H9 (cell line): ENCODE results near the gene CADPS. TPM values are rescaled to one million over a fixed set of nuclear protein-coding genes. Genes with fewer than 3 reads are reported as not detected.

Experiments
- DNase-seq: peaks from one replicate; pipeline ENCODE4 v3.0.0-alpha.2; 2017
- H2AFZ ChIP-seq: one replicate; pipeline ENCODE4 v1.6.1; 2013; ENCODE audit warnings: mild to moderate bottlenecking, low read length, control low read depth, moderate library complexity
- H2AK5ac ChIP-seq: 2 replicates; pipeline ENCODE4 v1.6.1; 2013; ENCODE audit warnings: low read length, control low read depth, mixed read lengths; ENCODE audit not compliant: insufficient read length
- H2BK120ac ChIP-seq: one replicate; pipeline ENCODE4 v1.6.1; 2013; ENCODE audit warnings: low read depth, mild to moderate bottlenecking, low read length, control low read depth, inconsistent platforms; ENCODE audit not compliant: poor library complexity, severe bottlenecking
- H2BK12ac ChIP-seq: 2 replicates; pipeline ENCODE4 v1.6.1; 2013; ENCODE audit warnings: low read length, control low read depth, mixed read lengths, low read depth; ENCODE audit not compliant: insufficient read length
- H2BK15ac ChIP-seq: 2 replicates; pipeline ENCODE4 v1.6.1; 2013; ENCODE audit warnings: low read depth, low read length, control low read depth
- H2BK20ac ChIP-seq: one replicate; pipeline ENCODE4 v1.6.1; 2013; ENCODE audit warnings: low read depth, mild to moderate bottlenecking, low read length, control low read depth, inconsistent platforms; ENCODE audit not compliant: poor library complexity, severe bottlenecking
- H2BK5ac ChIP-seq: 2 replicates; pipeline ENCODE4 v1.6.1; 2013; ENCODE audit warnings: low read length, control low read depth, mixed read lengths; ENCODE audit not compliant: insufficient read length
- H3K14ac ChIP-seq: 2 replicates; pipeline ENCODE4 v1.6.1; 2013; ENCODE audit warnings: low read length, control low read depth; ENCODE audit not compliant: insufficient read depth
- H3K18ac ChIP-seq: 2 replicates; pipeline ENCODE4 v1.6.1; 2013; ENCODE audit warnings: low read depth, mild to moderate bottlenecking, mixed read lengths, low read length, control low read depth; ENCODE audit not compliant: insufficient read length
- H3K23ac ChIP-seq: 2 replicates; pipeline ENCODE4 v1.6.1; 2013; ENCODE audit warnings: low read length, control low read depth, mixed read lengths, low read depth; ENCODE audit not compliant: insufficient read length
- H3K23me2 ChIP-seq: 2 replicates; pipeline ENCODE4 v1.6.1; 2013; ENCODE audit warnings: low read depth, mild to moderate bottlenecking, mixed read lengths, low read length, control low read depth; ENCODE audit not compliant: insufficient read length, poor library complexity, severe bottlenecking
- H3K27ac ChIP-seq: 2 replicates; pipeline ENCODE4 v1.5.1; 2013; ENCODE audit warnings: low read length, control low read depth, mixed read lengths, low read depth; ENCODE audit not compliant: insufficient read length
- H3K27me3 ChIP-seq: 2 replicates; pipeline ENCODE4 v1.6.1; 2013; ENCODE audit warnings: low read length, control low read depth, inconsistent platforms; ENCODE audit not compliant: insufficient read depth
- H3K4ac ChIP-seq: 2 replicates; pipeline ENCODE4 v1.6.1; 2013; ENCODE audit warnings: low read depth, mild to moderate bottlenecking, control low read depth, inconsistent platforms, low read length, moderate library complexity
- H3K4me1 ChIP-seq: 2 replicates; pipeline ENCODE4 v1.6.1; 2013; ENCODE audit warnings: low read length, control low read depth, inconsistent platforms; ENCODE audit not compliant: insufficient read depth
- H3K4me2 ChIP-seq: 2 replicates; pipeline ENCODE4 v1.6.1; 2013; ENCODE audit warnings: low read length, control low read depth, mixed read lengths; ENCODE audit not compliant: insufficient read length, insufficient read depth
- H3K56ac ChIP-seq: 2 replicates; pipeline ENCODE4 v1.6.1; 2013; ENCODE audit warnings: low read depth, mild to moderate bottlenecking, mixed read lengths, low read length, control low read depth; ENCODE audit not compliant: insufficient read length
- H3K79me1 ChIP-seq: 2 replicates; pipeline ENCODE4 v1.6.1; 2013; ENCODE audit warnings: low read depth, mild to moderate bottlenecking, moderate library complexity, low read length, control low read depth, inconsistent platforms; ENCODE audit not compliant: insufficient read depth, poor library complexity, severe bottlenecking
- H3K79me2 ChIP-seq: 2 replicates; pipeline ENCODE4 v1.6.1; 2013; ENCODE audit warnings: low read length, control low read depth, inconsistent platforms; ENCODE audit not compliant: insufficient read depth
- H3K9ac ChIP-seq: 2 replicates; pipeline ENCODE4 v1.6.1; 2013; ENCODE audit warnings: low read length, control low read depth, mixed read lengths; ENCODE audit not compliant: insufficient read length; ENCODE audit errors: extremely low read depth
- H3K9me3 ChIP-seq: one replicate; pipeline ENCODE4 v1.6.1; 2013; ENCODE audit warnings: low read depth, low read length, inconsistent platforms; ENCODE audit not compliant: control insufficient read depth
- H3T11ph ChIP-seq: one replicate; pipeline ENCODE4 v1.6.1; 2013; ENCODE audit warnings: mild to moderate bottlenecking, low read length, control low read depth, inconsistent platforms
- H4K20me1 ChIP-seq: one replicate; pipeline ENCODE4 v1.6.1; 2013; ENCODE audit not compliant: control insufficient read depth, insufficient read length, insufficient read depth
- H4K5ac ChIP-seq: 2 replicates; pipeline ENCODE4 v1.6.1; 2013; ENCODE audit warnings: low read depth, mild to moderate bottlenecking, mixed read lengths, low read length, control low read depth; ENCODE audit not compliant: insufficient read length
- H4K8ac ChIP-seq: replicated peaks from 2 replicates; pipeline ENCODE4 v1.6.1; 2013; ENCODE audit warnings: low read length, control low read depth, mixed read lengths, low read depth; ENCODE audit not compliant: insufficient read length
- H4K91ac ChIP-seq: 2 replicates; pipeline ENCODE4 v1.6.1; 2013; ENCODE audit warnings: low read depth, mild to moderate bottlenecking, moderate library complexity, mixed read lengths, low read length, control low read depth; ENCODE audit not compliant: insufficient read length
- H3K27ac Mint-ChIP-seq, 3 experiments: 2 replicates in 2 of 3; 3 replicates in 1 of 3; pipeline ENCODE4 v1.8.0; 2020 to 2021; ENCODE audit warnings: mixed read lengths in 3 of 3, mild to moderate bottlenecking in 1 of 3, moderate library complexity in 1 of 3
- H3K27me3 Mint-ChIP-seq: 2 replicates; pipeline ENCODE4 v1.8.0; 2021; ENCODE audit warnings: low read depth, mild to moderate bottlenecking, moderate library complexity, mixed read lengths
- H3K36me3 Mint-ChIP-seq, 3 experiments: 2 replicates in 2 of 3; 3 replicates in 1 of 3; pipeline ENCODE4 v1.8.0; 2020 to 2021; ENCODE audit warnings: low read depth in 3 of 3, mixed read lengths in 3 of 3; ENCODE audit not compliant: insufficient read depth in 1 of 3
- H3K4me1 Mint-ChIP-seq, 2 experiments: 2 replicates each; pipeline ENCODE4 v1.8.0; 2020; ENCODE audit warnings: mixed read lengths in 2 of 2
- H3K4me3 Mint-ChIP-seq, 2 experiments: 2 replicates in 1 of 2; 3 replicates in 1 of 2; pipeline ENCODE4 v1.8.0; 2020 to 2021; ENCODE audit warnings: mild to moderate bottlenecking in 2 of 2, mixed read lengths in 2 of 2, moderate library complexity in 1 of 2
- H3K9me3 Mint-ChIP-seq, 2 experiments: 2 replicates in 1 of 2; 3 replicates in 1 of 2; pipeline ENCODE4 v1.8.0; 2020; ENCODE audit warnings: mild to moderate bottlenecking in 2 of 2, mixed read lengths in 2 of 2, moderate library complexity in 1 of 2
- WGBS: extraction: QIAGEN DNeasy Blood & Tissue Kit; methylation state at CpG from one replicate; pipeline ENCODE4 v1.1.7; 2013; ENCODE audit warnings: missing lambda C conversion rate, low lambda C conversion rate, mixed read lengths; ENCODE audit not compliant: insufficient read length; ENCODE audit errors: extremely low coverage; 5-methylcytosine and 5-hydroxymethylcytosine counted together
- total RNA-seq: library from RNA; stranded (reverse); gene quantifications from 2 replicates; pipeline ENCODE4 v1.2.1, GENCODE V29; 2021
- TF ChIP-seq, protein P1 (sequence below): fragments of 200-600 bp; sonication (generic); conservative IDR thresholded peaks from 3 replicates; pipeline ENCODE4 v1.8.0; 2021; ENCODE audit warnings: antibody characterized with exemption, mild to moderate bottlenecking

CADPS gene
- total RNA-seq, 1 experiment from 2014 or later, result 6.6 TPM

- no peaks in the 10 kb centered on the region for H3K79me1 ChIP-seq
- no peak overlapping the region for H2BK5ac ChIP-seq
- H2BK12ac ChIP-seq, result no peak overlapping the region
- DNase-seq, result no peak
- WGBS, result no CpG with 5 or more reads among the region's 2 CpGs
- no peak overlapping the region for H3K18ac ChIP-seq
- H3K4me2 ChIP-seq, result no peak overlapping the region
- no peak overlapping the region for H4K8ac ChIP-seq
- H2AFZ ChIP-seq, result no peak overlapping the region
- no peak overlapping the region for H3K9ac ChIP-seq
- no peak overlapping the region for H2BK120ac ChIP-seq
- H4K5ac ChIP-seq, result no peak overlapping the region
- H3K79me2 ChIP-seq, result no peaks in the 10 kb centered on the region
- H3K9me3 ChIP-seq, result no peaks in the 10 kb centered on the region
- H3K56ac ChIP-seq, result no peak overlapping the region
- no peaks in the 10 kb centered on the region for H4K20me1 ChIP-seq
- no peak overlapping the region for H2BK20ac ChIP-seq
- no peak overlapping the region for H4K91ac ChIP-seq
- H3K27me3 ChIP-seq, result no peaks in the 10 kb centered on the region
- no peak overlapping the region for H3K4me3 Mint-ChIP-seq
- H3K4me1 ChIP-seq, result no peaks in the 10 kb centered on the region
- H3K4ac ChIP-seq, result no peak overlapping the region
- TF ChIP-seq, protein P1, sequence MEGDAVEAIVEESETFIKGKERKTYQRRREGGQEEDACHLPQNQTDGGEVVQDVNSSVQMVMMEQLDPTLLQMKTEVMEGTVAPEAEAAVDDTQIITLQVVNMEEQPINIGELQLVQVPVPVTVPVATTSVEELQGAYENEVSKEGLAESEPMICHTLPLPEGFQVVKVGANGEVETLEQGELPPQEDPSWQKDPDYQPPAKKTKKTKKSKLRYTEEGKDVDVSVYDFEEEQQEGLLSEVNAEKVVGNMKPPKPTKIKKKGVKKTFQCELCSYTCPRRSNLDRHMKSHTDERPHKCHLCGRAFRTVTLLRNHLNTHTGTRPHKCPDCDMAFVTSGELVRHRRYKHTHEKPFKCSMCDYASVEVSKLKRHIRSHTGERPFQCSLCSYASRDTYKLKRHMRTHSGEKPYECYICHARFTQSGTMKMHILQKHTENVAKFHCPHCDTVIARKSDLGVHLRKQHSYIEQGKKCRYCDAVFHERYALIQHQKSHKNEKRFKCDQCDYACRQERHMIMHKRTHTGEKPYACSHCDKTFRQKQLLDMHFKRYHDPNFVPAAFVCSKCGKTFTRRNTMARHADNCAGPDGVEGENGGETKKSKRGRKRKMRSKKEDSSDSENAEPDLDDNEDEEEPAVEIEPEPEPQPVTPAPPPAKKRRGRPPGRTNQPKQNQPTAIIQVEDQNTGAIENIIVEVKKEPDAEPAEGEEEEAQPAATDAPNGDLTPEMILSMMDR, result no peak
- no peak overlapping the region for H3T11ph ChIP-seq
- no peaks in the 10 kb centered on the region for H3K23me2 ChIP-seq
- no peak overlapping the region for H3K27ac ChIP-seq
- H3K27me3 Mint-ChIP-seq, result no peaks in the 10 kb centered on the region
- H2BK15ac ChIP-seq, result no peak overlapping the region
- H3K9me3 Mint-ChIP-seq, result no peaks in the 10 kb centered on the region
- no peak overlapping the region for H3K23ac ChIP-seq
- no peak overlapping the region for H3K14ac ChIP-seq
- no peaks in the 10 kb centered on the region for H3K4me1 Mint-ChIP-seq
- no peak overlapping the region for H3K27ac Mint-ChIP-seq
- H3K36me3 Mint-ChIP-seq, result no peaks in the 10 kb centered on the region
- no peak overlapping the region for H2AK5ac ChIP-seq
These were observed 44.4 kb downstream of the CADPS start for GRCh38 chr3:62830727-62831322.
